IMR-90 (cell line): Measurements from ENCODE around the gene PTGES3.

Experiments used
- CEBPB ChIP-seq: IDR thresholded peaks from 2 replicates; pipeline ENCODE4 v1.6.1; 2012; ENCODE audit warnings: low read depth, low read length, improper control_type of control experiment
- FOS ChIP-seq: fragments of 150-350 bp; IDR thresholded peaks from 2 replicates; pipeline ENCODE4 v1.6.1; 2016; ENCODE audit warnings: low read depth, low read length
- MAZ ChIP-seq: IDR thresholded peaks from 2 replicates; pipeline ENCODE4 v1.6.1; 2012; ENCODE audit warnings: low read depth, mild to moderate bottlenecking, low read length, improper control_type of control experiment, moderate library complexity, borderline replicate concordance
- MXI1 ChIP-seq: IDR thresholded peaks from 2 replicates; pipeline ENCODE4 v1.6.1; 2012; ENCODE audit warnings: low read depth, mild to moderate bottlenecking, low read length, moderate library complexity, borderline replicate concordance
- POLR2A ChIP-seq: IDR thresholded peaks from 2 replicates; pipeline ENCODE4 v1.6.1; 2012; ENCODE audit warnings: mild to moderate bottlenecking, low read depth, low read length
- RAD21 ChIP-seq: IDR thresholded peaks from 2 replicates; pipeline ENCODE4 v1.6.1; 2012; ENCODE audit warnings: low read length, improper control_type of control experiment
- RCOR1 ChIP-seq: IDR thresholded peaks from 2 replicates; pipeline ENCODE4 v1.6.1; 2012; ENCODE audit warnings: mild to moderate bottlenecking, low read length, improper control_type of control experiment; ENCODE audit not compliant: insufficient replicate concordance
- RFX5 ChIP-seq: IDR thresholded peaks from 2 replicates; pipeline ENCODE4 v1.8.0; 2012; ENCODE audit warnings: low read depth, mild to moderate bottlenecking, low read length, moderate library complexity
- SMC3 ChIP-seq: fragments of 150-350 bp; IDR thresholded peaks from 2 replicates; pipeline ENCODE4 v1.6.1; 2016; ENCODE audit warnings: low read depth, mild to moderate bottlenecking, antibody characterized with exemption, low read length, moderate library complexity
- TF ChIP-seq, protein P1 (sequence below): conservative IDR thresholded peaks from 2 replicates; pipeline ENCODE4 v1.5.1; 2012; ENCODE audit warnings: mild to moderate bottlenecking, low read depth, low read length, improper control_type of control experiment
- TF ChIP-seq, protein P2 (sequence below): fragments of 150-350 bp; IDR thresholded peaks from 2 replicates; pipeline ENCODE4 v1.6.1; 2017; ENCODE audit warnings: mild to moderate bottlenecking, antibody characterized with exemption, low read length, low read depth

DNA sequence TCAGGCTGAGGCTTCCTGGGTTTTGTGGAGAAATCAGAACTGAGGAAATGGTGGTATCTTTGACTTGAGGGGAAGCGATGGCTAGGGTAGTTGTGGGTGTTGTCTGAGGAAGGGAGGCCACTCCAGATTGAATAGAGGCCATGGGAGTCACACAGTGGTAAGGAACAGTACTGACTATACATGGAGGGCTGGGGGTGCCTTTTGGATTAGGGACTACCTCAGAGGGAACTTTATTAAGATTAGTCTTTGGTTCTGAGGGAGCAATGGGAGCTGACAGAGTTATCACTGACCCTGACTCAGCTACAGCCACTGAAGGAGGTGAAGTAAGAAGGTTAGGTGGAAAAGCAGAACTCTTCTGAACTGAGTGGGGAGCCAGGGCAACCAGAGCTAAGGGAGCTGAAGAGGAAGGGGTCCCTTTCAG is 32.7 kb upstream of the PTGES3 start:
- TF ChIP-seq SMC3 (no peak), RAD21 (no peak), POLR2A (no peak), RFX5 (no peak), MXI1 (no peak), MAZ (no peak), CEBPB (no peak), FOS (no peak), RCOR1 (no peak)
- TF ChIP-seq, protein P1, sequence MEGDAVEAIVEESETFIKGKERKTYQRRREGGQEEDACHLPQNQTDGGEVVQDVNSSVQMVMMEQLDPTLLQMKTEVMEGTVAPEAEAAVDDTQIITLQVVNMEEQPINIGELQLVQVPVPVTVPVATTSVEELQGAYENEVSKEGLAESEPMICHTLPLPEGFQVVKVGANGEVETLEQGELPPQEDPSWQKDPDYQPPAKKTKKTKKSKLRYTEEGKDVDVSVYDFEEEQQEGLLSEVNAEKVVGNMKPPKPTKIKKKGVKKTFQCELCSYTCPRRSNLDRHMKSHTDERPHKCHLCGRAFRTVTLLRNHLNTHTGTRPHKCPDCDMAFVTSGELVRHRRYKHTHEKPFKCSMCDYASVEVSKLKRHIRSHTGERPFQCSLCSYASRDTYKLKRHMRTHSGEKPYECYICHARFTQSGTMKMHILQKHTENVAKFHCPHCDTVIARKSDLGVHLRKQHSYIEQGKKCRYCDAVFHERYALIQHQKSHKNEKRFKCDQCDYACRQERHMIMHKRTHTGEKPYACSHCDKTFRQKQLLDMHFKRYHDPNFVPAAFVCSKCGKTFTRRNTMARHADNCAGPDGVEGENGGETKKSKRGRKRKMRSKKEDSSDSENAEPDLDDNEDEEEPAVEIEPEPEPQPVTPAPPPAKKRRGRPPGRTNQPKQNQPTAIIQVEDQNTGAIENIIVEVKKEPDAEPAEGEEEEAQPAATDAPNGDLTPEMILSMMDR, result no peak
- TF ChIP-seq, protein P2, sequence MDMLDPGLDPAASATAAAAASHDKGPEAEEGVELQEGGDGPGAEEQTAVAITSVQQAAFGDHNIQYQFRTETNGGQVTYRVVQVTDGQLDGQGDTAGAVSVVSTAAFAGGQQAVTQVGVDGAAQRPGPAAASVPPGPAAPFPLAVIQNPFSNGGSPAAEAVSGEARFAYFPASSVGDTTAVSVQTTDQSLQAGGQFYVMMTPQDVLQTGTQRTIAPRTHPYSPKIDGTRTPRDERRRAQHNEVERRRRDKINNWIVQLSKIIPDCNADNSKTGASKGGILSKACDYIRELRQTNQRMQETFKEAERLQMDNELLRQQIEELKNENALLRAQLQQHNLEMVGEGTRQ, result no peak
